Spleen (tissue), 7 donors: ENCODE measurements around the gene PPL.

Source experiments
- CTCF ChIP-seq, 11 experiments: fragments of 200-600 bp in 7 of 11; fragments of 450-650 bp in 4 of 11; sonication (generic) in 4 of 11; IDR thresholded peaks in 8 of 11; conservative IDR thresholded peaks in 3 of 11; 1 replicate in 7 of 11; 2 replicates in 4 of 11; pipeline versions ENCODE4 v1.4.0 to v1.8.0; 2016 to 2021; ENCODE audit warnings: antibody characterized with exemption in 11 of 11, inconsistent platforms in 4 of 11, mild to moderate bottlenecking in 1 of 11
- POLR2A ChIP-seq, 3 donors: fragments of 450-650 bp; IDR thresholded peaks; one replicate each; pipeline ENCODE4 v1.5.1; 2017; ENCODE audit warnings: antibody characterized with exemption in 3 of 3, mild to moderate bottlenecking in 1 of 3
- POLR2AphosphoS5 ChIP-seq, 3 donors: sonication (generic); formaldehyde crosslinking; IDR thresholded peaks; one replicate each; pipeline ENCODE4 v1.5.1; 2017; ENCODE audit warnings: antibody characterized with exemption in 3 of 3
- donor health status: DM: no; HTN: no; CAD: no; lungs with moderate emphysema.
- donor health status: DM: no; HTN: no; CAD: no.
- donor health status: DM: no; HTN: no; CAD: no.

GRCh38 chr16:4846503-4846900 is 90.4 kb downstream of the PPL start:
- TF ChIP-seq CTCF (IDR thresholded peaks at IDR 0.05 in 8 of 11, conservative IDR thresholded peaks at IDR 0.05 in 3 of 11) = no peak
- no peak for TF ChIP-seq POLR2A (IDR thresholded peaks at IDR 0.05)
- no peak for TF ChIP-seq POLR2AphosphoS5 (IDR thresholded peaks at IDR 0.05)
